OCI-LY3 (cell line): Measurements from ENCODE around the gene FCHSD2.

Source experiments
- H2AFZ ChIP-seq: fragments of 200-600, 300-600 bp; shearing (Covaris generic); 2 replicates; pipeline ENCODE4 v1.6.0; 2014; ENCODE audit warnings: antibody characterized with exemption, low read depth, low read length
- H3K27ac ChIP-seq: fragments of 200-600, 300-600 bp; sonication (generic); 2 replicates; pipeline ENCODE4 v1.5.1; 2014; ENCODE audit warnings: mild to moderate bottlenecking, low read length, moderate library complexity, mixed read lengths
- H3K27me3 ChIP-seq: fragments of 200-600, 300-600 bp; sonication (generic); 2 replicates; pipeline ENCODE4 v1.6.1; 2014; ENCODE audit warnings: low read depth, low read length, mixed read lengths
- H3K36me3 ChIP-seq: fragments of 200-600, 300-600 bp; sonication (generic); replicated peaks from 2 replicates; pipeline ENCODE3; 2014; ENCODE audit warnings: low read depth, low read length, mixed read lengths
- H3K4me1 ChIP-seq: fragments of 300-600, 200-600 bp; sonication (generic); 2 replicates; pipeline ENCODE4 v1.6.1; 2014; ENCODE audit warnings: low read length, mixed read lengths
- H3K4me2 ChIP-seq: fragments of 200-600, 300-600 bp; sonication (generic); 2 replicates; pipeline ENCODE4 v1.6.1; 2014; ENCODE audit warnings: low read length, mixed read lengths
- H3K4me3 ChIP-seq: fragments of 300-600, 200-600 bp; sonication (generic); 2 replicates; pipeline ENCODE4 v1.5.1; 2014; ENCODE audit warnings: antibody characterized with exemption, mild to moderate bottlenecking, low read length, moderate library complexity
- H3K79me2 ChIP-seq: fragments of 300-600, 200-600 bp; shearing (Covaris generic); 2 replicates; pipeline ENCODE4 v1.6.1; 2014; ENCODE audit warnings: mild to moderate bottlenecking, low read length, mixed read lengths
- H3K9ac ChIP-seq: fragments of 300-600, 200-600 bp; shearing (Covaris generic); 2 replicates; pipeline ENCODE4 v1.6.0; 2014; ENCODE audit warnings: mild to moderate bottlenecking, low read length, moderate library complexity
- H3K9me3 ChIP-seq: fragments of 200-600, 300-600 bp; shearing (Covaris generic); 2 replicates; pipeline ENCODE4 v1.6.1; 2014; ENCODE audit warnings: low read length, mixed read lengths; ENCODE audit not compliant: insufficient read depth
- H4K20me1 ChIP-seq: fragments of 200-600, 300-600 bp; sonication (generic); 2 replicates; pipeline ENCODE4 v1.6.1; 2016; ENCODE audit warnings: low read length, mixed read lengths; ENCODE audit not compliant: insufficient read depth
- EZH2phosphoT487 ChIP-seq: fragments of 200-600 bp; shearing (Covaris generic); IDR thresholded peaks from 2 replicates; pipeline ENCODE4 v1.6.1; 2018; ENCODE audit warnings: antibody characterized with exemption, mixed run types, low read depth
- TF ChIP-seq, protein P1 (sequence below): fragments of 200-600, 300-600 bp; sonication (generic); IDR thresholded peaks from 2 replicates; pipeline ENCODE4 v1.5.1; 2014; ENCODE audit warnings: antibody characterized with exemption, low read length, low read depth

The FCHSD2 gene

DNA sequence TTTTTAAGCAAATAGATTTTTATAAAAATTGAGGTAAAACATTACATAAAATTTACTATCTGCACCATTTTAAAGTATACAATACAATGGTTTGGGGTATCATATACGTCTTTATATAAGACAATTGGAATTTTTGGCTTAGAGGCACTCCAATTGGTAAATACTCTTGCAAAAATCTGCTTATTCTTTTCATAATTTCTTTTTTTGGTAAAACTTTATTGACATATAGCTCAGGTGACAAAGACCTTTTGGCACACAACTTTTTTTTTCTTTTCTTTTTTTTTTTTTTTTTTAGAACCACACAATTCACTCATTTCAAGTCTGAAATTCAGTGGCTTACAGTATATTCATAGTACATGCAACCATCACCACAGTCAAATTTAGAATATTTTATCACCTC is 270.1 kb downstream of the FCHSD2 start:
- H3K9ac ChIP-seq: no peak overlapping the region
- H3K4me3 ChIP-seq: no peak overlapping the region
- no peaks in the 10 kb centered on the region for H3K9me3 ChIP-seq
- no peaks in the 10 kb centered on the region for H3K27me3 ChIP-seq
- TF ChIP-seq, protein P1, sequence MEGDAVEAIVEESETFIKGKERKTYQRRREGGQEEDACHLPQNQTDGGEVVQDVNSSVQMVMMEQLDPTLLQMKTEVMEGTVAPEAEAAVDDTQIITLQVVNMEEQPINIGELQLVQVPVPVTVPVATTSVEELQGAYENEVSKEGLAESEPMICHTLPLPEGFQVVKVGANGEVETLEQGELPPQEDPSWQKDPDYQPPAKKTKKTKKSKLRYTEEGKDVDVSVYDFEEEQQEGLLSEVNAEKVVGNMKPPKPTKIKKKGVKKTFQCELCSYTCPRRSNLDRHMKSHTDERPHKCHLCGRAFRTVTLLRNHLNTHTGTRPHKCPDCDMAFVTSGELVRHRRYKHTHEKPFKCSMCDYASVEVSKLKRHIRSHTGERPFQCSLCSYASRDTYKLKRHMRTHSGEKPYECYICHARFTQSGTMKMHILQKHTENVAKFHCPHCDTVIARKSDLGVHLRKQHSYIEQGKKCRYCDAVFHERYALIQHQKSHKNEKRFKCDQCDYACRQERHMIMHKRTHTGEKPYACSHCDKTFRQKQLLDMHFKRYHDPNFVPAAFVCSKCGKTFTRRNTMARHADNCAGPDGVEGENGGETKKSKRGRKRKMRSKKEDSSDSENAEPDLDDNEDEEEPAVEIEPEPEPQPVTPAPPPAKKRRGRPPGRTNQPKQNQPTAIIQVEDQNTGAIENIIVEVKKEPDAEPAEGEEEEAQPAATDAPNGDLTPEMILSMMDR: no peak
- no peak for TF ChIP-seq EZH2phosphoT487
- peaks cover 12% of the 10 kb centered on the region for H3K4me1 ChIP-seq
- H3K4me2 ChIP-seq: no peak overlapping the region
- H3K79me2 ChIP-seq: peaks cover 61% of the 10 kb centered on the region
- no peak overlapping the region for H3K27ac ChIP-seq
- H3K36me3 ChIP-seq: peaks cover 76% of the 10 kb centered on the region
- H2AFZ ChIP-seq: no peak overlapping the region
- H4K20me1 ChIP-seq: peaks cover 21% of the 10 kb centered on the region; the same call in 1 of the 2 replicates

DNA sequence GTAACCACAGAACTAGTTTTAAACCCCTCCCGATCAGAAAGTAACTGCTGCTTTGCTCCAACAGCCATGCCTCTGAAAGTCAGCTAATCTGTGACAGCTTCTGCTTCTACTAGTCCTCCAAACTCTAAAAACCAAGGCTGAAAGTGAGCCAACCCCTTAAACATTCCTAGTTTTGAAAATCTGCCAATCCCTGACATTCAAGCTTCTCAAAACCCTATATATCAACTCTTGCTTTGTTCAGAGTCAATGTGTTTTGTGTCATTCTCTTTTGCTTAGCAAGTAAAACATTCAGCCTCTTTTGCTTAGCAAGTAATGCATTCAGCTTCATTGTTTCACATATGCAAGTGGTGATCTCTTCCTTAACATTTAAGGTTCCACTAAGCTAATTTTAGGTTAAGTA is 271.0 kb downstream of the FCHSD2 start:
- Histone ChIP-seq H3K27ac (no peak overlapping the region), H3K9me3 (no peaks in the 10 kb centered on the region), H3K4me2 (no peak overlapping the region), H4K20me1 (peaks cover 22% of the 10 kb centered on the region; the same call in 1 of the 2 replicates), H2AFZ (no peak overlapping the region), H3K36me3 (peaks cover 72% of the 10 kb centered on the region), H3K4me1 (peaks cover 12% of the 10 kb centered on the region), H3K9ac (no peak overlapping the region), H3K79me2 (peaks cover 60% of the 10 kb centered on the region), H3K27me3 (no peaks in the 10 kb centered on the region), H3K4me3 (no peak overlapping the region)
- TF ChIP-seq, protein P1: no peak
- no peak for TF ChIP-seq EZH2phosphoT487

DNA sequence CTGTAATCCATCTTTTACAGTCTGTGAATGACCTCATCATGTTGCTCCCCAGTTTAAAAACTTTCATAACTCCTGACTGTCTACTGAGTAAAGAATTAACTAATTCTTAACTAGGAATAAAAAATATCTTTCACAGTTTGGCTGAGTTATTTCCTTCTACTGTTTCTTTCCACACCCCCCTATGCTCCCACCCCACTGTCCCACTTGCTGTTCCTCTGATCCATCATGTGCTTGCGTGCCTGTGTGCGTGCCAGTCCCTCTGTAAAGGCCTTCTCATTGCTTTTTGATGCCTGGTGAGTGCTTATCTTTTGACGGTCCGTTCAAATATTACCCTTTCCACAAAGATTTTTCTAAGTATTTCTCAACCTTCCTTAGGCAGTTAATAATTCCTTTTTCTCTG is 272.3 kb downstream of the FCHSD2 start:
- TF ChIP-seq EZH2phosphoT487: no peak
- TF ChIP-seq, protein P1: no peak
- Histone ChIP-seq H3K4me2 (no peak overlapping the region), H3K36me3 (peaks cover 70% of the 10 kb centered on the region)

DNA sequence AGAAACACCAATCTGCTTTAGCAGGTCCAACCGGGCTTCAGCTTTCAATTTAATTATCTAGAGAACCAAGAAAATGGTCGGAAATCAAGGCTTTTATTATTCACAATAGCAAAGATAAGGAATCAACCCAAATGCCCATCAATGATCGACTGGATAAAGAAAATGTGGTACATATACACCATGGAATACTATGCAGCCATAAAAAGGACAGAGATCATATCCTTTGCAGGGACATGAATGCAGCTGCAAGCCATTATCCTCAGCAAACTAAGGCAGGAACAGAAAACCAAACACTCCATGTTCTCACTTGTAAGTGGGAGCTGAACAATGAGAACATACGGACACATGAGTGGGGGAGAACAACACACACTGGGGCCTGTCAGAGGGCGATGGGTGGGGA is 274.1 kb downstream of the FCHSD2 start:
- Histone ChIP-seq H3K9me3 (no peaks in the 10 kb centered on the region), H3K4me1 (no peaks in the 10 kb centered on the region), H3K36me3 (peaks cover 69% of the 10 kb centered on the region)

More for the DNA sequence above, 272.3 kb downstream of the FCHSD2 start:
- Histone ChIP-seq H3K79me2 (peaks cover 60% of the 10 kb centered on the region), H3K9ac (no peak overlapping the region), H3K27ac (no peak overlapping the region), H2AFZ (no peak overlapping the region), H3K9me3 (no peaks in the 10 kb centered on the region), H3K4me3 (no peak overlapping the region), H3K27me3 (no peaks in the 10 kb centered on the region), H4K20me1 (peaks cover 30% of the 10 kb centered on the region), H3K4me1 (peaks cover 4% of the 10 kb centered on the region)

More for the DNA sequence above, 274.1 kb downstream of the FCHSD2 start:
- no peak overlapping the region for H3K27ac ChIP-seq
- H2AFZ ChIP-seq: no peak overlapping the region
- H4K20me1 ChIP-seq: peaks cover 34% of the 10 kb centered on the region
- no peak overlapping the region for H3K4me2 ChIP-seq
- H3K79me2 ChIP-seq: peaks cover 63% of the 10 kb centered on the region
- H3K4me3 ChIP-seq: no peak overlapping the region
- no peaks in the 10 kb centered on the region for H3K27me3 ChIP-seq
- TF ChIP-seq, protein P1: no peak
- TF ChIP-seq EZH2phosphoT487: no peak
- H3K9ac ChIP-seq: no peak overlapping the region
